Osteoblast (primary cell): ENCODE data around the gene PEX16. TPM values are rescaled to one million over a fixed set of nuclear protein-coding genes. Genes with fewer than 3 reads are reported as not detected.
A peak's percentile ranks its signal among the peaks of the same experiment; 100 is the strongest.

Experiments used
- DNase-seq: peaks from one replicate; pipeline ENCODE4 v3.0.0; 2011; ENCODE audit warnings: low spot score, mixed read lengths; ENCODE audit not compliant: insufficient read length; ENCODE audit errors: missing footprints
- H2AFZ ChIP-seq: 2 replicates; pipeline ENCODE4 v1.6.0; 2011; ENCODE audit warnings: mild to moderate bottlenecking, low read length
- H3K27ac ChIP-seq: 2 replicates; pipeline ENCODE4 v1.5.1; 2011; ENCODE audit warnings: mild to moderate bottlenecking, low read depth, low read length, moderate library complexity
- H3K27me3 ChIP-seq: 2 replicates; pipeline ENCODE4 v1.6.0; 2012; ENCODE audit warnings: mild to moderate bottlenecking, control low read depth, inconsistent platforms, low read length, moderate library complexity; ENCODE audit not compliant: insufficient read depth
- H3K36me3 ChIP-seq: 2 replicates; pipeline ENCODE4 v1.5.1; 2011; ENCODE audit warnings: mild to moderate bottlenecking, low read length, control low read depth, moderate library complexity; ENCODE audit not compliant: insufficient read depth
- H3K4me1 ChIP-seq: 2 replicates; pipeline ENCODE4 v1.5.1; 2011; ENCODE audit warnings: mild to moderate bottlenecking, low read length, control low read depth, moderate library complexity; ENCODE audit not compliant: insufficient read depth
- H3K4me2 ChIP-seq: 2 replicates; pipeline ENCODE4 v1.6.0; 2011; ENCODE audit warnings: mild to moderate bottlenecking, low read length; ENCODE audit not compliant: insufficient read depth
- H3K4me3 ChIP-seq: fragments of 200-600 bp; sonication (generic); 3 replicates; pipeline ENCODE4 v1.5.1; 2012; ENCODE audit warnings: mild to moderate bottlenecking, low read length, inconsistent platforms; ENCODE audit not compliant: insufficient read depth
- H3K79me2 ChIP-seq: 2 replicates; pipeline ENCODE4 v1.6.0; 2012; ENCODE audit warnings: mild to moderate bottlenecking, low read length, control low read depth, inconsistent platforms; ENCODE audit not compliant: insufficient read depth
- H3K9me3 ChIP-seq: 2 replicates; pipeline ENCODE4 v1.5.1; 2011; ENCODE audit warnings: low read depth, low read length, control low read depth
- H4K20me1 ChIP-seq: 2 replicates; pipeline ENCODE4 v1.6.0; 2012; ENCODE audit warnings: mild to moderate bottlenecking, low read length, control low read depth; ENCODE audit not compliant: insufficient read depth
- total RNA-seq: library from RNA; depleted of rRNA; stranded (reverse); fragments of >200 nt; gene quantifications from 2 replicates; pipeline ENCODE4 v1.2.3, GENCODE V29; 2012
- TF ChIP-seq, protein P1 (sequence below): IDR thresholded peaks from 2 replicates; pipeline ENCODE4 v1.5.1; 2011; ENCODE audit warnings: mild to moderate bottlenecking, low read depth, low read length, moderate library complexity; ENCODE audit errors: extremely low read depth

PEX16 gene
- total RNA-seq, 1 donor, result 28.6 TPM

DNA sequence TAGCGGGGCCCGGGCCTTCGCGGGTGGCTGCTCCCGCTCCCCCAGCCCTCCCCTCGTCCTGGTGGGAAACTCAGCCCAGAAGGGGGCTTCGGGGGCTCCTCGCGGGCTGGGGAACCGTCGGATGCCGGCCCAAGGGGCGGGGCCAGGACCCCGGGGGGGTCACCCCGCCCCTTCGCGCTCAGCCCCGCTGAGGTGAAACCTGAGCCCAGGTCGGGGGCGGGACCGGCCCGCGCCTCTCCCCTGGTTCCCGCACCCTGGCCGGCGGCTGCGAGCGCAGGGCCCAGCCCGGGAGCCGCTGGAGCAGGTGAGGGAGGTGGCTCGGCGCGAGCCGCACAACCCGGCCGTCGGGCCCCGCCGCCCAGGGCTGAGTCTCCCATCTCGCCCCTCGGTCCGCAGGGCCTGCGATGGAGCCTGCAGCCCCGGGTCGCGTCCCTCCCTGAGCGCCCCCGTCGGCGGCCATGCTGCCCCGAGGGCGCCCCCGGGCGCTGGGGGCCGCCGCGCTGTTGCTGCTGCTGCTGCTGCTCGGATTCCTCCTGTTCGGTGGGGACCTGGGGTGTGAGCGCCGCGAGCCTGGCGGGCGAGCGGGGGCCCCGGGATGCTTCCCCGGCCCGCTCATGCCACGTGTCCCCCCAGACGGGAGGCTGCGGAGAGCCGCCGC is 4.9 kb upstream of the PEX16 start, which contains the start of gene LARGE2:
LARGE2 (plus strand) TSS at position 232 of the 658 bp plus-strand sequence; CDS start at position 459, 227 bp downstream.
- TF ChIP-seq, protein P1, sequence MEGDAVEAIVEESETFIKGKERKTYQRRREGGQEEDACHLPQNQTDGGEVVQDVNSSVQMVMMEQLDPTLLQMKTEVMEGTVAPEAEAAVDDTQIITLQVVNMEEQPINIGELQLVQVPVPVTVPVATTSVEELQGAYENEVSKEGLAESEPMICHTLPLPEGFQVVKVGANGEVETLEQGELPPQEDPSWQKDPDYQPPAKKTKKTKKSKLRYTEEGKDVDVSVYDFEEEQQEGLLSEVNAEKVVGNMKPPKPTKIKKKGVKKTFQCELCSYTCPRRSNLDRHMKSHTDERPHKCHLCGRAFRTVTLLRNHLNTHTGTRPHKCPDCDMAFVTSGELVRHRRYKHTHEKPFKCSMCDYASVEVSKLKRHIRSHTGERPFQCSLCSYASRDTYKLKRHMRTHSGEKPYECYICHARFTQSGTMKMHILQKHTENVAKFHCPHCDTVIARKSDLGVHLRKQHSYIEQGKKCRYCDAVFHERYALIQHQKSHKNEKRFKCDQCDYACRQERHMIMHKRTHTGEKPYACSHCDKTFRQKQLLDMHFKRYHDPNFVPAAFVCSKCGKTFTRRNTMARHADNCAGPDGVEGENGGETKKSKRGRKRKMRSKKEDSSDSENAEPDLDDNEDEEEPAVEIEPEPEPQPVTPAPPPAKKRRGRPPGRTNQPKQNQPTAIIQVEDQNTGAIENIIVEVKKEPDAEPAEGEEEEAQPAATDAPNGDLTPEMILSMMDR, result no peak
- Histone ChIP-seq H3K4me3 (no peak within 1 kb of the TSS), H3K9me3 (no peaks in the 10 kb centered on the region), H2AFZ (no peak within 1 kb of the TSS), H3K79me2 (peaks cover under 1% of the 10 kb centered on the region), H3K27ac (no peak within 1 kb of the TSS), H3K36me3 (no peaks in the 10 kb centered on the region), H3K27me3 (peaks cover 55% of the 10 kb centered on the region), H3K4me1 (peaks cover 4% of the 10 kb centered on the region), H4K20me1 (peaks cover under 1% of the 10 kb centered on the region), H3K4me2 (no peak within 1 kb of the TSS)
- peak; percentile 89 for DNase-seq

DNA sequence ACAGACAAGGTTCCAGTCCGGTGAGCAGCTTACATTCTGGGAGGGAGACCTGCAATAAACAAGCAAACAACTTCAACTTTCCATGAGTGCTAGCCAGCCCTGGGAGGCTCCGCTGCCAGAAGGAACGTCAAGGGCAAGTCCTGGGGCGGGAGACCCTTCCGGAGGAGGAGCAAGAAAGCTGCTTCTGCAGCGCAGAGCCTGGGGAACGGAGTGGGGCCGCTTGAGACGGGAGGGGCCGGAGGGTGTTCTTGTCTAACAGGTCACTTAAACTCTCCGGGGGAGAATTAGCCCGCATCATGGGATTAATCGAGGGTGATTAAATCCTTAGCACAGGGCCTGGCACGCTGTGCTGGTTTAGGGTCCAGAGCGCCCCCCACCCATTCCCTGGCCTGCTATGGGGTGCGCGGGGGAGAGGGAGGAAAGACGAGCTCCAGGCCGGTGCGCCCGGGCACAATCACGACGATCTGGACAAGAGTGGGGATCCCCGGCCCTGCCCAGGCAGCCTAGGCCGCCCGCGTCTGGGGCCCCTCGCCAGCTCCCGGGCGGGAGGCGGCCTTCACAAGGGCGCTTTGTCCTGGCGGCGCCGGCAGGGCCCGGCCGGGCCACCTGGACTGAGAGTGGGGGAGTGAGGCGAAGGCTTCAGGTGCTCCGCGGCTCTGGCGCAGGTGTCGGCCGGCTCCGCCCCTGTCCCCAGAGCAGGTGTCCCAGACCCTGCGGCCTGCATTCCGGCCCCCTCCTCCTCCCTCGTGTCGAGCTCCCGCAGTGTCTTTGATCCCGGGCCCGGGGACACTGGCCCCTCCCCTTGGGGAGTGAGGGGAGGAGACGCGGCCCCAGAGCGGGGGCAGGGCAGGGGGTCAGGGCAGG is 4.1 kb upstream of the PEX16 start:
- peaks cover 55% of the 10 kb centered on the region for H3K27me3 ChIP-seq
- TF ChIP-seq, protein P1, result no peak
- H4K20me1 ChIP-seq, result peaks cover 6% of the 10 kb centered on the region
- peaks cover 10% of the 10 kb centered on the region for H3K4me1 ChIP-seq
- no peak overlapping the region for H3K27ac ChIP-seq
- peaks cover 8% of the 10 kb centered on the region for H3K79me2 ChIP-seq
- H2AFZ ChIP-seq, result no peak overlapping the region
- H3K9me3 ChIP-seq, result no peaks in the 10 kb centered on the region
- H3K4me2 ChIP-seq, result no peak overlapping the region
- DNase-seq, result peak; percentile 81
- H3K4me3 ChIP-seq, result no peak overlapping the region
- no peaks in the 10 kb centered on the region for H3K36me3 ChIP-seq

DNA sequence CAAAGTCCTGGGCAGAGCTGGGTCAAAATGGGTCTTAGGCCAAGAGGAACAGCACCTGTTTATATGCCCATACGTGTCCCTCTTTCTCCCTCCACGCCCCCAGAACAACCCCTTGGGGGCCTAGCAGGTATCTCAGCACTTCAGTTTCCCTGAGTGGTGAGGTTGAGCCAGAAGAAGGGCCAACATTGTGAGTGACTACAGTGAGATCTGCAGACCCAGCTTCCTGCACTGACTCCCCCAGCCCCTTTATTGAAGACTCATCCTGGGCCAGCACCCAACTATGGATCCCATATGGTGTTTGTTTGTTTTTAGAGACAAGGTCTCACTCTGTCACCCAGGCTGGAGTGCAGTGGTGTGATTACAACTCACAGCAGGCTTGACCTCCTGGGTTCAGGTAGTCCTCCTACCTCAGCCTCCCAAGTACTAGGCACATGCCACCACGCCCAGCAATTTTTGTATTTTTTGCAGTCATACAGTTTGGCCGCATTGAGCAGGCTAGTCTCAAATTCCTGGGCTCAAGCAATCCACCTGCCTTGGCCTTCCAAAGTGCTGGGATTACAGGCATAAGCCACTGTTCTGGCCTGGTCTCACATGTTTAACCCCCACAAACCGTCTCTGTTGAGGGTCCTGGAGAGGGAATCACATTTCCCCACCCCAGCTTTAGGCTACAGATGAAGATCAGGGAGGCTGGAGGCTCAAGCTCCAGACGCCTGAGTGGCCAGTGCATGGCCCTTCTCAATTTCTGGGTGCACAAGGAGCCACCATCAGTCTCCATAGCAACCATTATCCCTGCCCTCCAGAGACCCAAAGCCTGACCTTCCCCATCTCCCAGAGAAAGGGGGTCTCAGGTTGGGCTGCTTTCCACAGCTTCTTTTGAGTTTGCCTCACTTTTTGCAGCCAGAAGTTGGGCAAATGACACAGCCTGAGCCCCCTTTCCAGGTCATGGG is 3.1 kb upstream of the PEX16 start:
- TF ChIP-seq, protein P1, result no peak
- no peaks in the 10 kb centered on the region for H3K36me3 ChIP-seq
- no peak overlapping the region for H3K4me2 ChIP-seq
- H3K27me3 ChIP-seq, result peaks cover 45% of the 10 kb centered on the region
- no peak overlapping the region for H3K27ac ChIP-seq
- peaks cover 6% of the 10 kb centered on the region for H4K20me1 ChIP-seq
- no peak overlapping the region for H3K4me3 ChIP-seq
- peak; percentile 73 for DNase-seq
- peaks cover 17% of the 10 kb centered on the region for H3K79me2 ChIP-seq
- H3K4me1 ChIP-seq, result peaks cover 11% of the 10 kb centered on the region
- no peaks in the 10 kb centered on the region for H3K9me3 ChIP-seq
- H2AFZ ChIP-seq, result no peak overlapping the region
